ENCODE measurements around the gene COPB2. TPM values are rescaled to one million over a fixed set of nuclear protein-coding genes. Genes with fewer than 3 reads are reported as not detected.
"Not testable (repeated sequence)": the region's sequence is repeated elsewhere in the genome, so short reads cannot be mapped to it uniquely, and the experiment has no call there.

The COPB2 gene
- total and polyA plus RNA-seq, 2 donors (not counting 3 experiments of a cell fraction or from before 2014, with no cell fraction given) = 72.1 to 146 TPM

- H3K4me1 ChIP-seq (ENCODE audit: control insufficient read depth, extremely low read depth, insufficient read depth, low read length); H3K9me1 ChIP-seq (replicated peaks; ENCODE audit: control insufficient read depth, extremely low read depth, insufficient read depth, low read length); dilution Hi-C loops (cut with MboI; ENCODE audit: extremely low pct_ligation_motif_present, low sequenced_read_pairs); BruUV-seq (replicated peaks); DNase-seq (ENCODE audit: low read depth, low spot score); H3K4me2 ChIP-seq (ENCODE audit: insufficient read depth, low read length); H2AFZ ChIP-seq (ENCODE audit: low read depth, low read length); intact Hi-C loops (cut with micrococcal nuclease); H3K79me2 ChIP-seq (ENCODE audit: control insufficient read depth, insufficient read depth, low read length); H3K36me3 ChIP-seq (ENCODE audit: control insufficient read depth in 2 of 2, extremely low read depth in 1 of 2, insufficient read depth in 2 of 2, low read length in 2 of 2); H3K27ac ChIP-seq (ENCODE audit: insufficient read depth, low read depth, low read length); POLR2A ChIA-PET; H3K9ac ChIP-seq (replicated peaks; ENCODE audit: extremely low read depth, insufficient read depth, low read length); H3K9me3 ChIP-seq (replicated peaks; ENCODE audit: control insufficient read depth, insufficient read depth, low read length); FAIRE-seq; H3K4me3 ChIP-seq (replicated peaks in 1 of 3; ENCODE audit: insufficient read depth in 1 of 3, low read depth in 1 of 3, low read length in 3 of 3); CTCF ChIA-PET; H4K20me1 ChIP-seq (replicated peaks; ENCODE audit: control insufficient read depth, extremely low read depth, insufficient read depth, low read length): not testable (repeated sequence)
- peaks cover 3 to 18% of the 10 kb centered on the region in 2 experiments for H3K27me3 ChIP-seq (ENCODE audit: control insufficient read depth in 2 of 2, insufficient read depth in 2 of 2, low read length in 2 of 2)
Measured at GRCh38 chr3:139334675-139335074, 54.8 kb downstream of the COPB2 start.

GRCh38 chr3:139332092-139332491 lies 57.4 kb downstream of the COPB2 start:
- CTCF ChIA-PET = interaction anchor here (2.3 to 5.4 kb wide), 2 partner anchors 220 to 398 kb away, joined by 6 to 140 read pairs; no protein-coding TSS in a partner anchor
- Histone ChIP-seq H3K9me3 (replicated peaks; ENCODE audit: control insufficient read depth, insufficient read depth, low read length) (no peaks in the 10 kb centered on the region), H3K4me3 (replicated peaks in 1 of 3; ENCODE audit: insufficient read depth in 1 of 3, low read depth in 1 of 3, low read length in 3 of 3) (no peak overlapping the region), H3K9ac (replicated peaks; ENCODE audit: extremely low read depth, insufficient read depth, low read length) (no peak overlapping the region), H3K4me2 (ENCODE audit: insufficient read depth, low read length) (no peak overlapping the region), H2AFZ (ENCODE audit: low read depth, low read length) (no peak overlapping the region), H3K36me3 (ENCODE audit: control insufficient read depth in 2 of 2, extremely low read depth in 1 of 2, insufficient read depth in 2 of 2, low read length in 2 of 2) (no peaks in the 10 kb centered on the region), H3K4me1 (ENCODE audit: control insufficient read depth, extremely low read depth, insufficient read depth, low read length) (peaks cover 3% of the 10 kb centered on the region), H3K79me2 (ENCODE audit: control insufficient read depth, insufficient read depth, low read length) (no peaks in the 10 kb centered on the region), H3K27me3 (ENCODE audit: control insufficient read depth in 2 of 2, insufficient read depth in 2 of 2, low read length in 2 of 2) (peaks cover 2 to 16% of the 10 kb centered on the region in 2 experiments), H3K9me1 (replicated peaks; ENCODE audit: control insufficient read depth, extremely low read depth, insufficient read depth, low read length) (no peaks in the 10 kb centered on the region), H3K27ac (ENCODE audit: insufficient read depth, low read depth, low read length) (no peak overlapping the region), H4K20me1 (replicated peaks; ENCODE audit: control insufficient read depth, extremely low read depth, insufficient read depth, low read length) (no peaks in the 10 kb centered on the region)
- intact Hi-C loops (cut with micrococcal nuclease) = no loop called here
- BruUV-seq (replicated peaks) = no TSS peak
- dilution Hi-C loops (cut with MboI; ENCODE audit: extremely low pct_ligation_motif_present, low sequenced_read_pairs) = no loop called here
- POLR2A ChIA-PET = no interaction called here
- no peak for FAIRE-seq
- no peak for TF ChIP-seq FOS (IDR thresholded peaks at IDR 0.05; ENCODE audit: borderline replicate concordance, insufficient read depth, low read length)
- TF ChIP-seq EZH2 (IDR thresholded peaks at IDR 0.05; ENCODE audit: borderline replicate concordance, low read depth, low read length, severe bottlenecking) = no peak
- no peak for TF ChIP-seq CTCF (IDR thresholded peaks at IDR 0.05; ENCODE audit: extremely low read depth in 1 of 2, insufficient read depth in 1 of 2, low read depth in 1 of 2, low read length in 2 of 2)
- no peak for TF ChIP-seq POLR2AphosphoS5 (IDR thresholded peaks at IDR 0.05; ENCODE audit: insufficient read depth, low read depth, low read length)
- TF ChIP-seq GATA2 (IDR thresholded peaks at IDR 0.05; ENCODE audit: insufficient read depth, insufficient read length, low read depth, low read length) = no peak
- no peak for TF ChIP-seq MAX (IDR thresholded peaks at IDR 0.05; ENCODE audit: insufficient read depth, insufficient read length)
- TF ChIP-seq JUN (IDR thresholded peaks at IDR 0.05; ENCODE audit: borderline replicate concordance, insufficient read depth, insufficient read length, low read depth) = no peak
- TF ChIP-seq MYC (IDR thresholded peaks at IDR 0.05; ENCODE audit: low read depth, low read length) = no peak
- no peak for TF ChIP-seq POLR2A (IDR thresholded peaks at IDR 0.05; ENCODE audit: low read depth, low read length)
- DNase-seq (ENCODE audit: low read depth, low spot score) = no peak
